Ishikawa (cell line): ENCODE measurements around the gene UAP1L1.

Experiments used
- CEBPB ChIP-seq: IDR thresholded peaks from 2 replicates; pipeline ENCODE4 v1.6.1; 2012
- CREB1 ChIP-seq: IDR thresholded peaks from 2 replicates; pipeline ENCODE4 v1.6.1; 2012; ENCODE audit warnings: low read depth
- EP300 ChIP-seq: IDR thresholded peaks from 2 replicates; pipeline ENCODE4 v1.6.1; 2012; ENCODE audit warnings: borderline replicate concordance
- FOXM1 ChIP-seq: IDR thresholded peaks from 2 replicates; pipeline ENCODE4 v1.6.1; 2012; ENCODE audit warnings: low read depth, borderline replicate concordance
- NFIC ChIP-seq: IDR thresholded peaks from 2 replicates; pipeline ENCODE4 v1.6.1; 2012
- RAD21 ChIP-seq: IDR thresholded peaks from 2 replicates; pipeline ENCODE4 v1.6.1; 2012; ENCODE audit warnings: low read depth
- TAF1 ChIP-seq: IDR thresholded peaks from 2 replicates; pipeline ENCODE4 v1.6.1; 2012; ENCODE audit warnings: low read depth, mild to moderate bottlenecking
- TCF12 ChIP-seq: IDR thresholded peaks from 2 replicates; pipeline ENCODE4 v1.6.1; 2012; ENCODE audit warnings: low read depth
- TEAD4 ChIP-seq: IDR thresholded peaks from 2 replicates; pipeline ENCODE4 v1.6.1; 2012
- USF1 ChIP-seq: IDR thresholded peaks from 2 replicates; pipeline ENCODE4 v1.6.1; 2012
- YY1 ChIP-seq: IDR thresholded peaks from 2 replicates; pipeline ENCODE4 v1.6.1; 2012; ENCODE audit warnings: low read depth
- ZBTB7A ChIP-seq: IDR thresholded peaks from 2 replicates; pipeline ENCODE4 v1.6.1; 2012; ENCODE audit warnings: low read depth
- TF ChIP-seq, protein P1 (sequence below): IDR thresholded peaks from 2 replicates; pipeline ENCODE4 v1.6.1; 2012
- TF ChIP-seq, protein P2 (sequence below): IDR thresholded peaks from 2 replicates; pipeline ENCODE4 v1.6.1; 2012; ENCODE audit warnings: low read depth, mild to moderate bottlenecking

DNA sequence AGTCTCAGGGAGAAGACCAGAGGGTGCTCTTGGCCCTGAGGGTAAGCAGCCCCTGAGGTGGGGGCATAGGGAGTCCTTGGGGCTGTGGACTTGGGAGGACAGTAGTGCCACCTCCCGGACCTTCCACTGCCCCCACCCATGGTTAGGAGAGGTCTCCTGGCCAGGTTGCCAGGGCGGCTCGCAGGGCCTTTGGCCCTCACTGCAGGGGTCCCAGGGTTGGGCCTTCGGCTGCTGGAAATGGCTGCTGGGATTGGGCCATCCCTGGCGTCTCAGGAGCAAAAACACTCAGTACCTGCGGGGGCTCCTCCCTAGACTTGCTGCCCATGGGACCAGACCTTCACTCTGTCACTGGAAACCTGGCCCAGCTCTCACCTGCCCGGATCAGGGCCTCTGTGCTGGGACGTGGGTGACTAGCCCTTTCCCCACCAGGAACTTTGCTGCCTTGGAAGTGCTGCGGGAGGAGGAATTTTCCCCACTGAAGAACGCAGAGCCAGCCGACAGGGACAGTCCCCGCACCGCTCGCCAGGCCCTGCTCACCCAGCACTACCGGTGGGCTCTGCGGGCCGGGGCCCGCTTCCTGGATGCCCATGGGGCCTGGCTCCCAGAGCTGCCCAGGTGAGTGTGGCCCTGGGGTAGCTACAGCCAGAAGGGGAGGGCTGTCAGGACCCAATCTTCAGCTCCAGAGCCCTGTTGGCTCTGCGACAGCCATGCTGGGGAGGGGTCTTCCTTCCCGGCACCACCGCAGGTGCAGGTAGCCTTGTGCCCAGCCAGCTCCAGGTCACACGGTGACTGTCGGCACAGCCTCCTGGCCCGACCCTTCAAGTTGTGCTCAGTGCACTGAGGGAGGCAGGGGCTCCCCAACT is 3.2 kb downstream of the UAP1L1 start:
- TF ChIP-seq TCF12 (no peak), EP300 (no peak), USF1 (no peak), YY1 (no peak), CEBPB (no peak), ZBTB7A (no peak), TAF1 (no peak), CREB1 (no peak), RAD21 (no peak), NFIC (no peak), FOXM1 (no peak), TEAD4 (no peak)
- TF ChIP-seq, protein P1, sequence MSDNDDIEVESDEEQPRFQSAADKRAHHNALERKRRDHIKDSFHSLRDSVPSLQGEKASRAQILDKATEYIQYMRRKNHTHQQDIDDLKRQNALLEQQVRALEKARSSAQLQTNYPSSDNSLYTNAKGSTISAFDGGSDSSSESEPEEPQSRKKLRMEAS: no peak
- TF ChIP-seq, protein P2, sequence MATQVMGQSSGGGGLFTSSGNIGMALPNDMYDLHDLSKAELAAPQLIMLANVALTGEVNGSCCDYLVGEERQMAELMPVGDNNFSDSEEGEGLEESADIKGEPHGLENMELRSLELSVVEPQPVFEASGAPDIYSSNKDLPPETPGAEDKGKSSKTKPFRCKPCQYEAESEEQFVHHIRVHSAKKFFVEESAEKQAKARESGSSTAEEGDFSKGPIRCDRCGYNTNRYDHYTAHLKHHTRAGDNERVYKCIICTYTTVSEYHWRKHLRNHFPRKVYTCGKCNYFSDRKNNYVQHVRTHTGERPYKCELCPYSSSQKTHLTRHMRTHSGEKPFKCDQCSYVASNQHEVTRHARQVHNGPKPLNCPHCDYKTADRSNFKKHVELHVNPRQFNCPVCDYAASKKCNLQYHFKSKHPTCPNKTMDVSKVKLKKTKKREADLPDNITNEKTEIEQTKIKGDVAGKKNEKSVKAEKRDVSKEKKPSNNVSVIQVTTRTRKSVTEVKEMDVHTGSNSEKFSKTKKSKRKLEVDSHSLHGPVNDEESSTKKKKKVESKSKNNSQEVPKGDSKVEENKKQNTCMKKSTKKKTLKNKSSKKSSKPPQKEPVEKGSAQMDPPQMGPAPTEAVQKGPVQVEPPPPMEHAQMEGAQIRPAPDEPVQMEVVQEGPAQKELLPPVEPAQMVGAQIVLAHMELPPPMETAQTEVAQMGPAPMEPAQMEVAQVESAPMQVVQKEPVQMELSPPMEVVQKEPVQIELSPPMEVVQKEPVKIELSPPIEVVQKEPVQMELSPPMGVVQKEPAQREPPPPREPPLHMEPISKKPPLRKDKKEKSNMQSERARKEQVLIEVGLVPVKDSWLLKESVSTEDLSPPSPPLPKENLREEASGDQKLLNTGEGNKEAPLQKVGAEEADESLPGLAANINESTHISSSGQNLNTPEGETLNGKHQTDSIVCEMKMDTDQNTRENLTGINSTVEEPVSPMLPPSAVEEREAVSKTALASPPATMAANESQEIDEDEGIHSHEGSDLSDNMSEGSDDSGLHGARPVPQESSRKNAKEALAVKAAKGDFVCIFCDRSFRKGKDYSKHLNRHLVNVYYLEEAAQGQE: no peak
